HG03575 (cell line): ENCODE measurements around the gene FOXK1.

Source experiments
- ATAC-seq: cut with Tn5 transposase; IDR thresholded peaks from one replicate; pipeline ENCODE4 v1.9.1; 2021; ENCODE audit not compliant: unreplicated experiment, insufficient number of reproducible peaks, low FRiP score; ENCODE audit errors: extremely low read depth

FOXK1 gene

GRCh38 chr7:4714767-4715409, 32.8 kb downstream of the FOXK1 start:
- ATAC-seq: no peak

GRCh38 chr7:4715410-4715776, 33.3 kb downstream of the FOXK1 start:
- ATAC-seq: no peak

- ATAC-seq: no peak
Observed at GRCh38 chr7:4716946-4717795, 35.1 kb downstream of the FOXK1 start.

GRCh38 chr7:4718075-4718474, 36.0 kb downstream of the FOXK1 start:
- no peak for ATAC-seq

- ATAC-seq: no peak
Observed at GRCh38 chr7:4720225-4720624, 38.1 kb downstream of the FOXK1 start.

- no peak for ATAC-seq
Observed at GRCh38 chr7:4722308-4722707, 40.2 kb downstream of the FOXK1 start.

- no peak for ATAC-seq
Observed at GRCh38 chr7:4722960-4723630, 41.0 kb downstream of the FOXK1 start.

- peak; percentile 10 for ATAC-seq
Observed at GRCh38 chr7:4724648-4725013, 42.5 kb downstream of the FOXK1 start.

GRCh38 chr7:4725014-4725849, 43.1 kb downstream of the FOXK1 start:
- peak; percentile 52 for ATAC-seq

GRCh38 chr7:4725850-4726450, 43.9 kb downstream of the FOXK1 start:
- ATAC-seq: no peak

GRCh38 chr7:4726566-4726965, 44.5 kb downstream of the FOXK1 start:
- ATAC-seq: no peak

DNA sequence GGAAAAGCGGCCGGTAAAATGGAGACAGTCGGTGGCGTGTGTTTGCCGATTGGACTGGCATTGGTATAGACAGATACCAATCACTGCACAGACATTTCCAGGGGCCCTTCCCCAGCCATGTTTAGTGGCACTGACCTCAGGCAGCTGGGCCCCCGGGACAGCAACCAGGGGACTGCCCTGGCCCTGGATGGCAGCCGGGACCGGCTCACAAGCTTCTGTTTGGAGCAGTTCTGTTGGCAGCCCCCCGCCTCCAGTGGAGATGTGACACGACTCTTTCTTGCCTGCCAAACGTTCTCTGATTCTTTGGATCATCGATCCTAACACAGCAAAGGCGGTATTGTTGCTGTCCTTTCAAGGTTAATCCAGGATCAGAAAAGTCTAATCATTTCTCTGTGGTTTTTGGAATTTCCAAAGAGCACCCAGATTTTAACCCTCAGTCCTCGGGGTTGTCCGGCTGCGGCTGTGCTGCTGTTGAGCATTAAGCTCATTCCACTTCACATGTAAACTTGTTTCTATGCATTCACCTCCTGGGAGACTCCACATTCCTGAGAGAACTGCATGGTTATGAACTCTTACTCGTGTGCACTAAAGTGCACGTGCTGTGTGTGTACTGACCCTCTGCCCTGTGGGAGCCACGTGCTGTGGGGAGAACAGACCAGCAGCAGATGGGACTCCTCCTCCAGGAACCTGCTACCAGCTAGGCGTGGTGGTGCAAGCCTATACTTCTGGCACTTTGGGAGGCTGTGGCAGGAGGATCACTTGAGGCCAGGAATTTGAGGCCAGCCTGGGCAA, 46.0 kb downstream of the FOXK1 start:
- no peak for ATAC-seq

GRCh38 chr7:4729266-4729665, 47.2 kb downstream of the FOXK1 start:
- no peak for ATAC-seq

- no peak for ATAC-seq
Observed at GRCh38 chr7:4730276-4730675, 48.2 kb downstream of the FOXK1 start.

DNA sequence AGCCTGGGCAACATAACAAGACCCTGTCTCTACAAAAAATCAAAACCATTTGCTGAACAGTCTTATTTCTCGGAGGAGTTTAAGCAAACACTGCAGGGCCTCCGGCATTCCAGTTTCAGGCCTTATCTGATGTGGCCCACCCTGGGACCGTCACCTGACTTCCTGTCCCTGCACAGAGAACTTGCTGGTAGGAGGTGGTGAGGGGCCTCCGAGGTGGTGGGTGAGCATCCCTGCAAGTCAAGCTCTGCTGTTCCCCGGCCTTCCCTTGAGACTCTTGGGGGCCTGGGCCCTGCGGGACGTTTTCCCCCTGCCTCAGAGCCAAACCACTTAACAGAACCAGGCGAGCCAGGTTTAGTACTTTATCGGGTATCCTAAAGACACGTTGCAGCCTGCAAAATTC, 48.9 kb downstream of the FOXK1 start:
- ATAC-seq: no peak

- no peak for ATAC-seq
Observed at GRCh38 chr7:4731803-4732202, 49.7 kb downstream of the FOXK1 start.

DNA sequence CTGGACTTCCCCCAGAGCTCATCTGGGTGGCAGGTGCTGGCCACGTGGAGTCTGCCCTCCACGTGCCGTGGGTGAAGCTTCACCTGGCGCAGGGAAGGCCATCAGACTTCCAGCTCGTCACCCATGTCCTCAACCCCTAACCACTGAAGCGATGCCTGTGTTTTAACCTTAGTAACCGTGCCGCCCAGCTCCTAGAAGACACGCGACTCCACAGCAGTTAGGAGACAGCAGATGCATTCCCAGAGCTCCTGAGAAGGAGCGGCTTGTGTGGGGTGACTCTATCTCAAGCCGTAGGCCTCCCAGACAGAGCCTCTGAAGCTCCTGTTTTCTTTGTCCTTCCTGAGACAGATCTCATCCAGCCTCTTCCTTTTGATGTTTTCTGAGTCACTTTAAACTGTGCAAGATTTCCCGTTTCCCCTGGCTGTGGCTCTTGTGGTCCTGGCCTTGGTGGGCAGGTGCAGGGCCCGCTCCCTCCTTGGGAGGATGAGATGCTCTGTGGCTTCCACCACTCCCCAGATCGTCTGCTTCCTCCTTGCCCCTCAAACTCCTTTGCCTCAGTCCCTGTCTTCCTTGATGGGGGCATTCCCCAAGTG, 51.9 kb downstream of the FOXK1 start:
- ATAC-seq: no peak
